ENCODE results near the gene KCNJ15.

Gene KCNJ15

GRCh38 chr21:38299671-38300070 lies 42.9 kb downstream of the KCNJ15 start:
- no peaks in the 10 kb centered on the region for H3K36me3 ChIP-seq (ENCODE audit: insufficient read depth)
- TF ChIP-seq CTCF (conservative IDR thresholded peaks at IDR 0.05; ENCODE audit: low read depth, low read length) = no peak
- no peaks in the 10 kb centered on the region for H3K27me3 ChIP-seq (ENCODE audit: insufficient read depth, low read depth)
- H3K4me2 ChIP-seq = no peak overlapping the region
- no peaks in the 10 kb centered on the region for H3K4me1 ChIP-seq (ENCODE audit: low read depth, poor library complexity, severe bottlenecking)
- H4K20me1 ChIP-seq (ENCODE audit: insufficient read depth) = no peaks in the 10 kb centered on the region
- H3K79me2 ChIP-seq (ENCODE audit: insufficient read depth, low read depth) = no peaks in the 10 kb centered on the region
- no peak overlapping the region for H3K9ac ChIP-seq
- H3K27ac ChIP-seq = no peak overlapping the region
- H3K4me3 ChIP-seq (IDR thresholded peaks at IDR 0.05; ENCODE audit: insufficient read depth, low read depth, low read length) = no peak overlapping the region
- H2AFZ ChIP-seq (ENCODE audit: low read depth) = no peak overlapping the region

GRCh38 chr21:38300141-38300578 lies 43.4 kb downstream of the KCNJ15 start:
- H4K20me1 ChIP-seq (ENCODE audit: insufficient read depth) = no peaks in the 10 kb centered on the region
- no peak overlapping the region for H3K27ac ChIP-seq
- no peak overlapping the region for H3K9ac ChIP-seq
- TF ChIP-seq CTCF (conservative IDR thresholded peaks at IDR 0.05; ENCODE audit: low read depth, low read length) = no peak
- no peak overlapping the region for H3K4me3 ChIP-seq (IDR thresholded peaks at IDR 0.05; ENCODE audit: insufficient read depth, low read depth, low read length)
- H3K36me3 ChIP-seq (ENCODE audit: insufficient read depth) = no peaks in the 10 kb centered on the region
- H2AFZ ChIP-seq (ENCODE audit: low read depth) = no peak overlapping the region
- H3K27me3 ChIP-seq (ENCODE audit: insufficient read depth, low read depth) = no peaks in the 10 kb centered on the region
- no peaks in the 10 kb centered on the region for H3K4me1 ChIP-seq (ENCODE audit: low read depth, poor library complexity, severe bottlenecking)
- H3K4me2 ChIP-seq = no peak overlapping the region
- no peaks in the 10 kb centered on the region for H3K79me2 ChIP-seq (ENCODE audit: insufficient read depth, low read depth)

GRCh38 chr21:38301321-38302214 lies 44.8 kb downstream of the KCNJ15 start:
- H3K9ac ChIP-seq = no peak overlapping the region
- no peaks in the 10 kb centered on the region for H3K79me2 ChIP-seq (ENCODE audit: insufficient read depth, low read depth)
- no peak overlapping the region for H3K4me3 ChIP-seq (IDR thresholded peaks at IDR 0.05; ENCODE audit: insufficient read depth, low read depth, low read length)
- H3K27me3 ChIP-seq (ENCODE audit: insufficient read depth, low read depth) = no peaks in the 10 kb centered on the region
- H3K4me2 ChIP-seq = no peak overlapping the region
- no peaks in the 10 kb centered on the region for H4K20me1 ChIP-seq (ENCODE audit: insufficient read depth)
- H3K36me3 ChIP-seq (ENCODE audit: insufficient read depth) = no peaks in the 10 kb centered on the region
- H3K27ac ChIP-seq = no peak overlapping the region
- H2AFZ ChIP-seq (ENCODE audit: low read depth) = no peak overlapping the region
- no peaks in the 10 kb centered on the region for H3K4me1 ChIP-seq (ENCODE audit: low read depth, poor library complexity, severe bottlenecking)
- TF ChIP-seq CTCF (conservative IDR thresholded peaks at IDR 0.05; ENCODE audit: low read depth, low read length) = no peak

GRCh38 chr21:38303300-38303699 lies 46.5 kb downstream of the KCNJ15 start:
- Histone ChIP-seq H3K4me1 (ENCODE audit: low read depth, poor library complexity, severe bottlenecking) (no peaks in the 10 kb centered on the region), H2AFZ (ENCODE audit: low read depth) (no peak overlapping the region), H4K20me1 (ENCODE audit: insufficient read depth) (no peaks in the 10 kb centered on the region), H3K36me3 (ENCODE audit: insufficient read depth) (no peaks in the 10 kb centered on the region), H3K27ac (no peak overlapping the region), H3K27me3 (ENCODE audit: insufficient read depth, low read depth) (no peaks in the 10 kb centered on the region), H3K9ac (no peak overlapping the region), H3K4me2 (no peak overlapping the region), H3K4me3 (IDR thresholded peaks at IDR 0.05; ENCODE audit: insufficient read depth, low read depth, low read length) (no peak overlapping the region), H3K79me2 (ENCODE audit: insufficient read depth, low read depth) (no peaks in the 10 kb centered on the region)
- TF ChIP-seq CTCF (conservative IDR thresholded peaks at IDR 0.05; ENCODE audit: low read depth, low read length) = no peak

Data from KMS-11 (cell line).